Kidney (tissue), 14 donors: ENCODE data around the gene TEX48. TPM values are rescaled to one million over a fixed set of nuclear protein-coding genes. Genes with fewer than 3 reads are reported as not detected.

ENCODE experiments used
- DNase-seq, 5 donors: peaks; one replicate each; pipeline ENCODE4 v3.0.0-alpha.2; 2013 to 2020
- FAIRE-seq: peaks from 2 replicates; lab custom pipeline; 2012; peaks lifted over from hg19 to GRCh38; lab: Jason Lieb, UNC
- H3K27ac ChIP-seq, 2 donors: one replicate each; pipeline ENCODE4 v1.7.0; 2013; ENCODE audit warnings: low read depth in 2 of 2, low read length in 2 of 2, inconsistent platforms in 1 of 2
- H3K27me3 ChIP-seq: one replicate; pipeline ENCODE4 v1.7.1; 2013; ENCODE audit warnings: low read length, inconsistent platforms; ENCODE audit not compliant: control insufficient read depth, insufficient read depth
- H3K36me3 ChIP-seq, 3 donors: one replicate each; pipeline versions ENCODE4 v1.7.0 to v1.7.1; 2013; ENCODE audit warnings: low read length in 3 of 3, control low read depth in 1 of 3, inconsistent platforms in 1 of 3; ENCODE audit not compliant: insufficient read depth in 3 of 3, control insufficient read depth in 2 of 3
- H3K4me1 ChIP-seq, 3 donors: one replicate each; pipeline versions ENCODE4 v1.7.0 to v1.7.1; 2013; ENCODE audit warnings: low read length in 3 of 3, inconsistent platforms in 1 of 3, low read depth in 1 of 3; ENCODE audit not compliant: control insufficient read depth in 2 of 3, insufficient read depth in 2 of 3
- H3K4me3 ChIP-seq, 3 donors: one replicate each; pipeline versions ENCODE4 v1.7.0 to v1.8.1; 2013; ENCODE audit warnings: low read length in 3 of 3, control low read depth in 1 of 3, inconsistent platforms in 1 of 3
- H3K9ac ChIP-seq, 3 donors: one replicate each; pipeline versions ENCODE4 v1.7.0 to v1.7.1; 2013; ENCODE audit warnings: low read length in 3 of 3, control low read depth in 1 of 3, inconsistent platforms in 1 of 3
- H3K9me3 ChIP-seq, 3 donors: one replicate each; pipeline versions ENCODE4 v1.7.0 to v1.7.1; 2013; ENCODE audit warnings: low read length in 3 of 3, control low read depth in 1 of 3, inconsistent platforms in 1 of 3; ENCODE audit not compliant: control insufficient read depth in 2 of 3, insufficient read depth in 1 of 3
- CTCF ChIP-seq: IDR thresholded peaks from 3 replicates; pipeline ENCODE4 v1.5.1; 2012; ENCODE audit warnings: mild to moderate bottlenecking, moderate library complexity, borderline replicate concordance; ENCODE audit not compliant: insufficient read depth; ENCODE audit errors: extremely low read depth
- intact Hi-C: fragments of 100-400 bp; cut with DNase I; formaldehyde crosslinking; loops from one replicate; pipeline ENCODE4 v1.11.1; 2022
- polyA plus RNA-seq: library from polyadenylated mRNA; stranded (reverse); fragments of 350-450 nt; fragmentation: Illumina TruSeq; extraction: RNeasy Lipid Tissue Mini Kit (QIAGEN cat#74804); gene quantifications from one replicate; pipeline ENCODE4 v1.2.3, GENCODE V29; 2014; ENCODE audit warnings: low read depth, low replicate concordance; ENCODE audit not compliant: insufficient read depth
- total RNA-seq: library from RNA; stranded (reverse); fragmentation: NEBNext Ultra II Directional; extraction: Animal tissue kit (Norgen Biotek cat#: 25700); gene quantifications from one replicate; pipeline ENCODE4 v1.2.1, GENCODE V29; 2021
- donor health status: control.
- donor health status: control.
- donor health status: control.
- donor health status: control.
- donor health status: control.
- donor health status: DM: yes; HTN: yes; CAD: no.
- donor health status: Normal renal cell carcinoma (clear cell type).

Gene TEX48
- total and polyA plus RNA-seq, 2 donors from 2014 or later = not detected

- DNase-seq = no peak
- FAIRE-seq = no peak
- Histone ChIP-seq H3K36me3 (no peaks in the 10 kb centered on the region), H3K9ac (no peak overlapping the region), H3K9me3 (no peaks in the 10 kb centered on the region), H3K4me3 (no peak overlapping the region), H3K4me1 (no peaks in the 10 kb centered on the region), H3K27ac (no peak overlapping the region), H3K27me3 (no peaks in the 10 kb centered on the region)
- TF ChIP-seq CTCF = no peak
- intact Hi-C loops = no loop called here
These were observed 43.9 kb upstream of the TEX48 start for GRCh38 chr9:114725930-114726329.

GRCh38 chr9:114724744-114725143, 42.8 kb upstream of the TEX48 start:
- Histone ChIP-seq H3K27ac (no peak overlapping the region), H3K36me3 (no peaks in the 10 kb centered on the region), H3K27me3 (no peaks in the 10 kb centered on the region), H3K4me3 (no peak overlapping the region), H3K4me1 (no peaks in the 10 kb centered on the region), H3K9me3 (no peaks in the 10 kb centered on the region), H3K9ac (no peak overlapping the region)
- intact Hi-C loops = no loop called here
- FAIRE-seq (no peak), DNase-seq (no peak)
- no peak for TF ChIP-seq CTCF

DNA sequence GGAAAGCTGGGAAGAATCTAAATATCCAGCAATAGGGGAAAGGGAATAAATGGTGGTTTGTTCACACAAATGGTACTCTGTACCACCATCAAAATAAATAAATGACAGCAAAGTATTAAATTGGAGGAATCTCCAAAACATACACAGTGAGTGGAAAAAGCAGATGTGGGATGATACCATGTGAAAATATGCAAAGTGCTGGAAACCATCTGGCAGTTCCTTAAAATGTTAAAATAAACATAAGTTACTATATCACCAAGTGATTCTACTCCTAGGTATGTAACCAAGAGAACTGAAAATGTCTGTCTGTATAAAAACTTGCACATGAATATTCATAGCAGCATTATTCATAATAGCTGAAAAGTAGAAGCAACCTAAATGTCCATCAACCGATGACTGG, 41.9 kb upstream of the TEX48 start:
- FAIRE-seq (no peak), DNase-seq (no peak)
- Histone ChIP-seq H3K4me1 (no peaks in the 10 kb centered on the region), H3K9me3 (no peaks in the 10 kb centered on the region), H3K4me3 (no peak overlapping the region), H3K27ac (no peak overlapping the region), H3K36me3 (no peaks in the 10 kb centered on the region), H3K9ac (no peak overlapping the region), H3K27me3 (no peaks in the 10 kb centered on the region)
- TF ChIP-seq CTCF = no peak
- intact Hi-C loops = no loop called here

- no peak for TF ChIP-seq CTCF
- intact Hi-C loops = no loop called here
- Histone ChIP-seq H3K27me3 (no peaks in the 10 kb centered on the region), H3K9ac (no peak overlapping the region), H3K4me3 (no peak overlapping the region), H3K36me3 (no peaks in the 10 kb centered on the region), H3K9me3 (no peaks in the 10 kb centered on the region), H3K27ac (no peak overlapping the region), H3K4me1 (no peaks in the 10 kb centered on the region)
- DNase-seq = no peak
- no peak for FAIRE-seq
These were observed 41.1 kb upstream of the TEX48 start for GRCh38 chr9:114722937-114723620.
